B cell (primary cell): Measurements from ENCODE around the gene MT1G. TPM values are rescaled to one million over a fixed set of nuclear protein-coding genes. Genes with fewer than 3 reads are reported as not detected.

Experiments
- ATAC-seq: fragments of 200-7000 bp; cut with Tn5 transposase; one replicate; pipeline ENCODE4 v1.10.0; 2021; ENCODE audit warnings: low read depth, mild to moderate bottlenecking, moderate number of reproducible peaks, moderate library complexity
- CTCF ChIA-PET: fragments of 350-600 bp; sonication (Branson Sonifier 250); formaldehyde crosslinking; loops from one replicate; lab custom pipeline; 2021; ENCODE audit warnings: antibody characterized with exemption, inconsistent platforms; lab: Charles Lee
- POLR2A ChIA-PET: fragments of 350-600 bp; sonication (Branson Sonifier 250); formaldehyde crosslinking; loops from one replicate; lab custom pipeline; 2021; ENCODE audit warnings: antibody characterized with exemption; lab: Charles Lee
- DNase-seq: peaks from one replicate; pipeline ENCODE4 v3.0.0; 2013
- H2AFZ ChIP-seq: 2 replicates; pipeline ENCODE4 v1.6.1; 2012; ENCODE audit warnings: mild to moderate bottlenecking, low read depth, low read length; ENCODE audit not compliant: insufficient read depth, poor library complexity, severe bottlenecking
- H3K27ac ChIP-seq, 2 donors: 1 replicate in 1 of 2; 2 replicates in 1 of 2; pipeline ENCODE4 v1.5.1; 2012 to 2013; ENCODE audit warnings: low read length in 2 of 2, mild to moderate bottlenecking in 2 of 2, moderate library complexity in 1 of 2
- H3K27me3 ChIP-seq, 4 experiments: fragments of 200-600 bp in 1 of 4; sonication (generic) in 1 of 4; replicated peaks in 1 of 4; 1 replicate in 2 of 4; 2 replicates in 2 of 4; pipeline versions ENCODE4 v1.6.1 to v1.7.0; 2013 to 2016; ENCODE audit warnings: low read length in 3 of 4, mild to moderate bottlenecking in 2 of 4, mixed read lengths in 1 of 4, moderate library complexity in 1 of 4; ENCODE audit not compliant: insufficient read depth in 4 of 4, control insufficient read depth in 3 of 4; ENCODE audit errors: control extremely low read depth in 1 of 4
- H3K36me3 ChIP-seq, 2 experiments: replicated peaks in 1 of 2; 1 replicate in 1 of 2; 2 replicates in 1 of 2; pipeline versions ENCODE4 v1.6.1 to v1.7.1; 2013; ENCODE audit warnings: low read length in 1 of 2; ENCODE audit not compliant: insufficient read depth in 2 of 2, control insufficient read depth in 1 of 2; ENCODE audit errors: control extremely low read depth in 1 of 2, extremely low read depth in 1 of 2
- H3K4me1 ChIP-seq, 2 donors: fragments of 200-600 bp in 1 of 2; sonication (generic) in 1 of 2; 1 replicate in 1 of 2; 2 replicates in 1 of 2; pipeline versions ENCODE4 v1.5.1 to v1.6.1; 2013 to 2017; ENCODE audit warnings: low read length in 2 of 2; ENCODE audit not compliant: control insufficient read depth in 2 of 2, insufficient read depth in 2 of 2
- H3K4me2 ChIP-seq: replicated peaks from 2 replicates; pipeline ENCODE3; 2012; ENCODE audit warnings: mild to moderate bottlenecking, low read depth, low read length; ENCODE audit not compliant: poor library complexity, severe bottlenecking
- H3K4me3 ChIP-seq, 5 experiments: fragments of 200-600 bp in 1 of 5; sonication (generic) in 1 of 5; 1 replicate in 3 of 5; 2 replicates in 2 of 5; pipeline versions ENCODE4 v1.5.1 to v1.7.0; 2011 to 2016; ENCODE audit warnings: low read length in 4 of 5, mild to moderate bottlenecking in 4 of 5, low read depth in 2 of 5, control low read depth in 1 of 5, moderate library complexity in 1 of 5; ENCODE audit not compliant: insufficient read depth in 1 of 5; ENCODE audit errors: control extremely low read depth in 1 of 5, extremely low read depth in 1 of 5
- H3K79me2 ChIP-seq: fragments of 200-600 bp; sonication (generic); one replicate; pipeline ENCODE4 v1.6.0; 2016; ENCODE audit warnings: low read length; ENCODE audit not compliant: control insufficient read depth, insufficient read depth
- H3K9ac ChIP-seq: fragments of 200-600 bp; sonication (generic); 2 replicates; pipeline ENCODE4 v1.6.1; 2017; ENCODE audit warnings: mild to moderate bottlenecking, low read length, moderate library complexity
- H3K9me3 ChIP-seq, 3 donors: one replicate each; pipeline versions ENCODE4 v1.6.1 to v1.7.1; 2013; ENCODE audit warnings: low read length in 2 of 3; ENCODE audit not compliant: control insufficient read depth in 2 of 3, insufficient read depth in 1 of 3; ENCODE audit errors: control extremely low read depth in 1 of 3
- H4K20me1 ChIP-seq: 2 replicates; pipeline ENCODE4 v1.6.0; 2012; ENCODE audit warnings: mild to moderate bottlenecking, low read length; ENCODE audit not compliant: insufficient read depth, control insufficient read depth, poor library complexity, severe bottlenecking
- H3K27ac Mint-ChIP-seq: one replicate; pipeline ENCODE4 v1.8.0; 2021; ENCODE audit warnings: mixed read lengths
- H3K27me3 Mint-ChIP-seq: one replicate; pipeline ENCODE4 v1.8.0; 2021; ENCODE audit warnings: mixed read lengths
- H3K4me1 Mint-ChIP-seq: one replicate; pipeline ENCODE4 v1.8.0; 2021; ENCODE audit warnings: mixed read lengths
- H3K4me3 Mint-ChIP-seq: one replicate; pipeline ENCODE4 v1.8.0; 2021; ENCODE audit warnings: mixed read lengths
- H3K9me3 Mint-ChIP-seq: one replicate; pipeline ENCODE4 v1.8.0; 2022; ENCODE audit warnings: mixed read lengths; ENCODE audit not compliant: insufficient read depth
- CTCF ChIP-seq: fragments of 200-600 bp; IDR thresholded peaks from one replicate; pipeline ENCODE4 v1.8.0; 2022; ENCODE audit warnings: antibody characterized with exemption, mild to moderate bottlenecking
- EZH2 ChIP-seq: IDR thresholded peaks from 2 replicates; pipeline ENCODE4 v1.6.1; 2012; ENCODE audit warnings: borderline replicate concordance, low read depth, mild to moderate bottlenecking, moderate library complexity, low read length; ENCODE audit not compliant: insufficient read depth, poor library complexity, severe bottlenecking
- WGBS: methylation state at CpG from one replicate; pipeline ENCODE4 v1.1.5; 2013; ENCODE audit warnings: missing lambda C conversion rate; ENCODE audit not compliant: insufficient coverage; 5-methylcytosine and 5-hydroxymethylcytosine counted together
- intact Hi-C: fragments of 100-400 bp; cut with micrococcal nuclease; formaldehyde crosslinking; loops from one replicate; pipeline ENCODE4 v1.10.0; 2022
- polyA plus RNA-seq: library from polyadenylated mRNA; depleted of rRNA; stranded (reverse); fragments of >200 nt; gene quantifications from 2 replicates; pipeline ENCODE4 v1.2.3, GENCODE V29; 2012
- total RNA-seq, 2 donors: library from RNA; stranded (reverse); fragments of 120-200 nt in 1 of 2; gene quantifications; 1 replicate in 1 of 2; 2 replicates in 1 of 2; pipeline versions ENCODE4 v1.2.3 to v1.2.4, GENCODE V29; 2013 to 2022

The MT1G gene
- total and polyA plus RNA-seq, 2 donors (not counting 1 experiment from before 2014, with no cell fraction given): not detected

GRCh38 chr16:56683424-56684172 is 15.7 kb upstream of the MT1G start:
- H3K4me1 ChIP-seq: peaks cover 14 to 15% of the 10 kb centered on the region in 2 donors
- no peak for ATAC-seq
- intact Hi-C loops: loop anchor here (10.0 kb wide), 1 partner anchor 49 kb away; the partner anchor contains the start of genes MT1A and MT1M
- no peak for DNase-seq
- peaks cover 0 to 9% (median 4%) of the 10 kb centered on the region in 4 experiments for H3K27me3 ChIP-seq
- Mint-ChIP-seq H3K27ac (no peak overlapping the region), H3K4me3 (peak overlapping the region; percentile 95), H3K4me1 (peaks cover 21% of the 10 kb centered on the region), H3K27me3 (peaks cover 7% of the 10 kb centered on the region), H3K9me3 (peaks cover 2% of the 10 kb centered on the region)
- ChIA-PET CTCF (interaction anchor here (1.4 to 2.2 kb wide), 3 partner anchors 18 to 107 kb away, joined by 4 to 17 read pairs (median 5); no protein-coding TSS in a partner anchor), POLR2A (interaction anchor here (1.2 kb wide), 1 partner anchor 27 kb away, joined by 4 read pairs; no protein-coding TSS in a partner anchor)
- no peak overlapping the region for H3K4me3 ChIP-seq
- H3K27ac ChIP-seq: no peak overlapping the region
- H2AFZ ChIP-seq: no peak overlapping the region
- H3K9ac ChIP-seq: no peak overlapping the region
- H3K36me3 ChIP-seq: no peaks in the 10 kb centered on the region
- peak overlapping the region; percentile 93 for H3K4me2 ChIP-seq
- no peaks in the 10 kb centered on the region for H3K79me2 ChIP-seq
- H3K9me3 ChIP-seq: peaks cover 0 to 7% (median 0%) of the 10 kb centered on the region in 3 donors
- WGBS: 87% methylated on average over 3 of the region's 5 CpGs
- no peaks in the 10 kb centered on the region for H4K20me1 ChIP-seq
- TF ChIP-seq CTCF (no peak), EZH2 (no peak)
